ENCODE data around the gene CDKN1A. TPM values are rescaled to one million over a fixed set of nuclear protein-coding genes. Genes with fewer than 3 reads are reported as not detected.
A peak's percentile ranks its signal among the peaks of the same experiment; 100 is the strongest.
"Not testable (repeated sequence)": the region's sequence is repeated elsewhere in the genome, so short reads cannot be mapped to it uniquely, and the experiment has no call there.

The CDKN1A gene
- polyA plus RNA-seq, 1 donor, result 10.1 TPM

GRCh38 chr6:36692861-36693702 is 14.6 kb downstream of the CDKN1A start:
- DNase-seq, result no peak

GRCh38 chr6:36694616-36695015 is 16.1 kb downstream of the CDKN1A start:
- DNase-seq, result peak; percentile 38

GRCh38 chr6:36695414-36695813 is 16.9 kb downstream of the CDKN1A start:
- no peak for DNase-seq

- no peak for DNase-seq
These were observed 19.0 kb downstream of the CDKN1A start, which contains the start of gene RAB44 for GRCh38 chr6:36697481-36697903. RAB44 (plus strand) TSS chr6:36697826; CDS start chr6:36704236, 6,410 bp downstream.

- DNase-seq, result no peak
These were observed 19.7 kb downstream of the CDKN1A start for GRCh38 chr6:36698196-36698595.

GRCh38 chr6:36698871-36699271 is 20.4 kb downstream of the CDKN1A start:
- DNase-seq, result no peak

- DNase-seq, result no peak
These were observed 20.8 kb downstream of the CDKN1A start for GRCh38 chr6:36699348-36699747.

GRCh38 chr6:36700071-36700812 is 21.7 kb downstream of the CDKN1A start:
- DNase-seq, result no peak

- DNase-seq, result no peak
These were observed 22.3 kb downstream of the CDKN1A start for GRCh38 chr6:36700831-36701230.

- DNase-seq, result no peak
These were observed 23.0 kb downstream of the CDKN1A start for GRCh38 chr6:36701401-36701991.

- DNase-seq, result no peak
These were observed 24.1 kb downstream of the CDKN1A start for GRCh38 chr6:36702656-36703055.

GRCh38 chr6:36703081-36703606 is 24.6 kb downstream of the CDKN1A start:
- DNase-seq, result no peak

GRCh38 chr6:36703982-36704381 is 25.5 kb downstream of the CDKN1A start:
- no peak for DNase-seq

- not testable (repeated sequence) for DNase-seq
These were observed 26.6 kb downstream of the CDKN1A start for GRCh38 chr6:36704961-36705577.

GRCh38 chr6:36706339-36706738 is 27.8 kb downstream of the CDKN1A start:
- DNase-seq, result no peak

- no peak for DNase-seq
These were observed 34.3 kb downstream of the CDKN1A start for GRCh38 chr6:36712816-36713215.

- DNase-seq, result no peak
These were observed 35.3 kb downstream of the CDKN1A start for GRCh38 chr6:36713846-36714245.

GRCh38 chr6:36714511-36714910 is 36.0 kb downstream of the CDKN1A start:
- DNase-seq, result no peak

- no peak for DNase-seq
These were observed 37.0 kb downstream of the CDKN1A start for GRCh38 chr6:36715469-36715868.

GRCh38 chr6:36716476-36717093 is 38.1 kb downstream of the CDKN1A start:
- DNase-seq, result no peak

- DNase-seq, result no peak
These were observed 38.8 kb downstream of the CDKN1A start for GRCh38 chr6:36717231-36717825.
